Ovary (tissue), 9 donors: ENCODE data around the gene SSC5D. TPM values are rescaled to one million over a fixed set of nuclear protein-coding genes. Genes with fewer than 3 reads are reported as not detected.

Source experiments
- DNase-seq, 5 donors: peaks; one replicate each; pipeline ENCODE4 v3.0.0-alpha.2; 2019 to 2020
- H3K27ac ChIP-seq, 2 donors: fragments of 200-600 bp; one replicate each; pipeline versions ENCODE4 v1.5.1 to v1.8.0; 2019 to 2022
- H3K27me3 ChIP-seq: fragments of 200-600 bp; one replicate; pipeline ENCODE4 v1.8.0; 2022
- H3K36me3 ChIP-seq: fragments of 200-600 bp; sonication (generic); one replicate; pipeline ENCODE4 v1.5.1; 2019
- H3K4me1 ChIP-seq: one replicate; pipeline ENCODE4 v1.8.1; 2013; ENCODE audit warnings: mild to moderate bottlenecking, moderate library complexity; ENCODE audit not compliant: insufficient read depth
- H3K4me3 ChIP-seq: fragments of 200-600 bp; sonication (generic); one replicate; pipeline ENCODE4 v1.5.1; 2017
- H3K9me3 ChIP-seq, 2 donors: fragments of 200-600 bp in 1 of 2; sonication (generic) in 1 of 2; one replicate each; pipeline versions ENCODE4 v1.5.1 to v1.8.1; 2013 to 2019; ENCODE audit warnings: mild to moderate bottlenecking in 1 of 2, moderate library complexity in 1 of 2
- EP300 ChIP-seq: sonication (generic); formaldehyde crosslinking; IDR thresholded peaks from one replicate; pipeline ENCODE4 v1.6.1; 2017; ENCODE audit warnings: antibody characterized with exemption
- POLR2A ChIP-seq: fragments of 450-650 bp; IDR thresholded peaks from one replicate; pipeline ENCODE4 v1.6.1; 2017; ENCODE audit warnings: antibody characterized with exemption, mild to moderate bottlenecking, moderate library complexity
- WGBS, 3 donors: extraction: QIAGEN DNeasy Blood & Tissue Kit in 1 of 3; methylation state at CpG; one replicate each; pipeline versions ENCODE4 v1.1.5 to v1.1.7; 2013 to 2017; 5-methylcytosine and 5-hydroxymethylcytosine counted together
- intact Hi-C, 4 donors: fragments of 100-400 bp; cut with DNase I; formaldehyde crosslinking; loops; one replicate each; pipeline versions ENCODE4 v1.11.0 to v1.15.1; 2022 to 2023
- polyA plus RNA-seq, 2 donors: library from polyadenylated mRNA; stranded (reverse); fragments of 200-250 nt in 1 of 2; fragments of 350-450 nt in 1 of 2; fragmentation: Illumina TruSeq in 1 of 2; extraction: RNeasy Lipid Tissue Mini Kit (QIAGEN cat#74804) in 1 of 2; gene quantifications; one replicate each; pipeline ENCODE4 v1.2.3, GENCODE V29; 2013 to 2014
- total RNA-seq, 7 donors: library from RNA; depleted of rRNA in 2 of 7; stranded (reverse); fragments of >200 nt in 2 of 7; fragmentation: NEBNext Ultra II Directional in 3 of 7; extraction: Animal tissue kit (Norgen Biotek cat#: 25700) in 3 of 7; gene quantifications; one replicate each; pipeline versions ENCODE4 v1.1.0 to v1.2.4, GENCODE V29; 2016 to 2023
- TF ChIP-seq, protein P1 (sequence below), 3 donors: fragments of 450-650 bp in 2 of 3; fragments of 200-600 bp in 1 of 3; IDR thresholded peaks; one replicate each; pipeline versions ENCODE4 v1.5.1 to v1.8.0; 2016 to 2022; ENCODE audit warnings: antibody characterized with exemption in 3 of 3, mild to moderate bottlenecking in 1 of 3
- donor health status: DM: no; HTN: no; CAD: no; lungs with moderate emphysema.
- donor health status: DM: no; HTN: no; CAD: no.
- donor health status: Bipolar disorder and iron deficiency.
- donor health status: DM: yes; HTN: yes; CAD: no.
- donor health status: DM: no; HTN: no; CAD: no.
- donor health status: DM: yes; HTN: yes; CAD: no.

The SSC5D gene
- total and polyA plus RNA-seq, 9 donors: 5.7 to 29.7 (median 12.4) TPM

DNA sequence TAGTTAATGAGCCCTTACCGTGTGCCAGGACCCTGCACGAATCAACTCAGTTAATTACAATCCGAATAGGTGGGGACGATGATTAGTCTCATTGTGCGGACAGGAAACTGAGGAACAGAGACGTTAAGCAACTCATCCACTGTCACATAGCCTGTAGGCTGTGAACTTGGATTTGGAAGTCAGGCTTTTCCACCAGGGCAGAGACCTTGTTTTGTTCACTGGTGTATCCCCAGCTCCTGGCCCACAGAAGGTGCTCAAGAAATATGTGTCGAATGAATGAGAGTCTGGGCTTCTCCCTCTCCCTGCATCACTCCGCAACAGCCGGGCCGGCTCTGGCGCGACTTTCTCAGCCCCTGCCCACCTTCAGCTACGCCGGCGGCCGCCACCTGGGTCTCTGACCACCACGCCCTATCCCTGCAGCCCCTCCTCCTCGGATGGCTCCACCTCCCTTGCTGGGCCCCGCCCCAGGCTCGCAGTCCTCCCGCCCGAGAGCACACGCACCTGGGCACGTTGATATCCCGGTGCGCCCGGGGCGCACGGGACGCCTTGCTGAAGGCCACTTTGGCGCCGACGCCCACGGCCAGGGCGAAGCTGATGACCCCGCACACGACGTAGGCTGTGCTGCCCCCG lies 46.4 kb upstream of the SSC5D start:
- TF ChIP-seq EP300: no peak
- no peak for TF ChIP-seq POLR2A
- TF ChIP-seq, protein P1, sequence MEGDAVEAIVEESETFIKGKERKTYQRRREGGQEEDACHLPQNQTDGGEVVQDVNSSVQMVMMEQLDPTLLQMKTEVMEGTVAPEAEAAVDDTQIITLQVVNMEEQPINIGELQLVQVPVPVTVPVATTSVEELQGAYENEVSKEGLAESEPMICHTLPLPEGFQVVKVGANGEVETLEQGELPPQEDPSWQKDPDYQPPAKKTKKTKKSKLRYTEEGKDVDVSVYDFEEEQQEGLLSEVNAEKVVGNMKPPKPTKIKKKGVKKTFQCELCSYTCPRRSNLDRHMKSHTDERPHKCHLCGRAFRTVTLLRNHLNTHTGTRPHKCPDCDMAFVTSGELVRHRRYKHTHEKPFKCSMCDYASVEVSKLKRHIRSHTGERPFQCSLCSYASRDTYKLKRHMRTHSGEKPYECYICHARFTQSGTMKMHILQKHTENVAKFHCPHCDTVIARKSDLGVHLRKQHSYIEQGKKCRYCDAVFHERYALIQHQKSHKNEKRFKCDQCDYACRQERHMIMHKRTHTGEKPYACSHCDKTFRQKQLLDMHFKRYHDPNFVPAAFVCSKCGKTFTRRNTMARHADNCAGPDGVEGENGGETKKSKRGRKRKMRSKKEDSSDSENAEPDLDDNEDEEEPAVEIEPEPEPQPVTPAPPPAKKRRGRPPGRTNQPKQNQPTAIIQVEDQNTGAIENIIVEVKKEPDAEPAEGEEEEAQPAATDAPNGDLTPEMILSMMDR (IDR thresholded peaks at IDR 0.05): no peak

DNA sequence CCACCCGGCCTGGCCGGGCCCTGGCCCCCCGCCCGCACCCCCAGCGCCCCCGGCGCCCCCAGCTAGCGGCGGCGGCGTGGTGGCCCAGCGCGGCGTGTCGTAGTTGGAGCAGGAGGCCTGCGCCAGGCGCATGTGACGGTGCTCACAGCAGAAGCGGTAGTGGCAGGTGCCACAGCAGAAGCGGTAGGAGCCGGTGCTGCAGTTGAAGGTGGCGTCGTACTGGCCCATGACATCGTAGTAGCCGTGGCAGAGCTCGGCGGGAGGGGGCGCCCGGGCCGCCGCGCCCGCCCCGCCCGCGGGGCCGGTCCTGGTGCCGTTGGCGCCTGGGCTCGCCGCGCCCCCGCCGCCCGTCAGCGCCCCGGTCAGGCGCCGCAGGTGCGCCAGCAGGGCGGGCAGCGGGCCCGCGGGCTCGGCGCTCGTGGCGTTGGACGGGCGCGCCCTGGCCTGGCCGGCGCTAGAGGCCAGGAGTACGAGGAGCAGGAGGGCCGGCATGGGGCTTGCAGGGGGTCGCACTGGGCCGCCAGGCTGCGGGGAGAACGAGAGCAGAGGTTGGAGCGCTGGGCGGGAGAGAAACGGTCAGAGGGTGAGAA lies 45.8 kb upstream of the SSC5D start:
- H3K36me3 ChIP-seq: no peaks in the 10 kb centered on the region
- H3K9me3 ChIP-seq: no peaks in the 10 kb centered on the region
- 1 to 2% (median 1%) methylated on average over 45 to 72 of the region's 72 CpGs for WGBS, 3 donors
- H3K27me3 ChIP-seq: no peaks in the 10 kb centered on the region
- DNase-seq: no peak
- H3K27ac ChIP-seq: no peak overlapping the region
- intact Hi-C loops: no loop called here
- no peaks in the 10 kb centered on the region for H3K4me1 ChIP-seq
- TF ChIP-seq POLR2A (no peak), EP300 (no peak)
- TF ChIP-seq, protein P1 (IDR thresholded peaks at IDR 0.05): no peak
- H3K4me3 ChIP-seq: no peak overlapping the region

More for the DNA sequence above, 46.4 kb upstream of the SSC5D start:
- intact Hi-C loops: no loop called here
- DNase-seq: no peak
- no peaks in the 10 kb centered on the region for H3K4me1 ChIP-seq
- H3K4me3 ChIP-seq: no peak overlapping the region
- no peak overlapping the region for H3K27ac ChIP-seq
- 1 to 2% (median 2%) methylated on average over 38 to 39 of the region's 39 CpGs for WGBS, 3 donors
- H3K27me3 ChIP-seq: no peaks in the 10 kb centered on the region
- H3K9me3 ChIP-seq: no peaks in the 10 kb centered on the region
- no peaks in the 10 kb centered on the region for H3K36me3 ChIP-seq

DNA sequence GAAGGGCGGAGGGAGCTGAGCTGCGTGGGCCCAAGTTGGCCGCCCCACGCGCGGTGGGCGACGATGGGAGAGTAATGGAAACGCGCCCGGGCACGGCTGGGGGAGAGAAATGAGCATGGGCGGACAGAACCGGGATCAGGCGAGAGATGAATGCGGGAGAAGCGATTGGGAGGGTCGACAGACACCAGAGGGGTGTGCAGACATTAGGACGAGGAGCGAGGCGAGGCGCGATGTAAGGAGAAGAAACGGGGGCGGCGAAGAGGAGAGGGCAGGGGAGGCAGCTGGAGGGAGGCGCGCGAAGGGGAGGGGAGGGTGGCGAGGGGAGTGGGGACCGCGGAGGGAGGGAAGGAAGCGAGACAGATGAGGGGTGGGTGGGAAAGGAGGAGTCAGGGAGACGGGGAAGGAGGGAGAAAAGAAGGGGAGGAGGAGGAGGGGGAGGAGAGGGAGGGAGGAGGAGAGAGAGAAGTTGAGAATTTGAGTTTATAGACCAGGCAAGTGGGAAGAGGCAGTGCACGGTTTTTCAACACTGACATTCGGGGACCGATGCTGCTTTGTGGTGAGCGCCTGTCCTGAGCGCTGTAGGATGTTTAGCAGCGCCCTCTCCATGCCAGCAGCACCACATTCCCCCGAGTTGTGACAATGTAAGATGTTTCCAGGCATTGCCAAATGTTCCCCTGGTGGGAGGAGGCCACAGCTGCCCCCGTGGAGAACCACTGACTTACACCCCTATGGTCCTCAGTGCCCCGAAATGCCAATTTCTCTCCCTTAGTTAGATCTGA lies 45.0 kb upstream of the SSC5D start, which contains the start of gene SHISA7:
Gene SHISA7 (minus strand): TSS at position 256 of the 779 bp plus-strand sequence. CDS start 437 bp downstream, outside the sequence.
- H3K4me3 ChIP-seq: no peak within 1 kb of the TSS
- no peak for DNase-seq
- H3K4me1 ChIP-seq: no peaks in the 10 kb centered on the region
- no peaks in the 10 kb centered on the region for H3K27me3 ChIP-seq
- no peaks in the 10 kb centered on the region for H3K36me3 ChIP-seq
- intact Hi-C loops: no loop called here
- H3K9me3 ChIP-seq: no peaks in the 10 kb centered on the region
- H3K27ac ChIP-seq: no peak within 1 kb of the TSS
- 1 to 2% (median 1%) methylated on average over 43 of the region's 43 CpGs for WGBS, 3 donors
- TF ChIP-seq, protein P1 (IDR thresholded peaks at IDR 0.05): no peak
- TF ChIP-seq EP300 (no peak), POLR2A (no peak)

DNA sequence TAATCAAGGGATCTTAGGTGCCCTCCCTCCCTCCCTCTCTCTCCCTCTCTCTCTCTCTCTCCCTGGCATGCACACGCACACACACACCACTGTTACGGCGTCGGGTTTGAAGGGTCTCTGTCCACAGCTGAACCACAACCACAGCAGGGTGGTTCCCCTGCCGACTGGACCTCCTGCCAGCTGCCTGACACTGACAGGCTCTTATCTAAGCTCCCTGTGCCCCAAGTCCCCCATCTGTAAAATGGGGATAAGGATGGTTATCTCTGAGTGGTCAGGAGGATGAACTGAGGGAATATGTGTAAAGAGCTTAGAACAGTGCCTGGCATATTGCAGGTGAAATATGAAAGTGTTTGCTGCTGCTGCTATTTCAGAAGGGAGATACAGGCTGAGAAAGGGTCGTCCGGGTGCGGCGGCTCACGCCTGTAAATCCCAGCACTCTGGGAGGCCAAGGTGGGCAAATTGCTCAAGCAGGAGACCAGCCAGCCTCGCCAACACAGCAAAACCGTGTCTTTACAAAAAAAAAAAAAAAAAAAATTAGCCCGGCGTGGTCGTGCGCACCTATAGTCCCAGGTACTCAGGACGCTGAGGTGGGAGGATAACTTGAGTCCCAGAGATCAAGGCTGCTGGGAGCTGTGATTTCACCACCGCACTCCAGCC lies 44.3 kb upstream of the SSC5D start:
- Histone ChIP-seq H3K4me3 (no peak overlapping the region), H3K27me3 (no peaks in the 10 kb centered on the region), H3K4me1 (no peaks in the 10 kb centered on the region), H3K9me3 (no peaks in the 10 kb centered on the region), H3K27ac (no peak overlapping the region), H3K36me3 (no peaks in the 10 kb centered on the region)
- WGBS, 3 donors: 25 to 37% (median 29%) methylated on average over 18 of the region's 18 CpGs
- no peak for DNase-seq
- TF ChIP-seq, protein P1 (IDR thresholded peaks at IDR 0.05): no peak
- no peak for TF ChIP-seq POLR2A
- no peak for TF ChIP-seq EP300
- intact Hi-C loops: no loop called here
